MCF 10A (cell line): ENCODE measurements around the gene PIGL. TPM values are rescaled to one million over a fixed set of nuclear protein-coding genes. Genes with fewer than 3 reads are reported as not detected.

Experiments used
- BruUV-seq: library from RNA; stranded (reverse); fragments of 400-500 nt; replicated peaks from 2 replicates; lab custom pipeline; 2021; lab: Mats Ljungman, UMichigan
- CTCF ChIA-PET: fragments of 300-600 bp; sonication (Branson Sonifier 250); formaldehyde crosslinking; extraction: SDS; loops from one replicate; lab custom pipeline; 2021; ENCODE audit warnings: antibody characterized with exemption, inconsistent platforms; lab: Yijun Ruan, JAX
- POLR2A ChIA-PET: fragments of 300-600, 350-650 bp; sonication (Branson Sonifier 250); formaldehyde crosslinking; extraction: SDS; loops from one replicate; lab custom pipeline; 2020; ENCODE audit warnings: antibody characterized with exemption, inconsistent platforms; lab: Yijun Ruan, JAX
- DNase-seq: peaks from one replicate; pipeline ENCODE4 v3.0.0-alpha.2; 2018; ENCODE audit not compliant: unreplicated experiment
- H3K27ac Mint-ChIP-seq: one replicate; pipeline ENCODE4 v1.8.0; 2022; ENCODE audit warnings: mild to moderate bottlenecking, low read depth, mixed read lengths; ENCODE audit not compliant: unreplicated experiment
- H3K27me3 Mint-ChIP-seq: one replicate; pipeline ENCODE4 v1.8.0; 2022; ENCODE audit warnings: mixed read lengths; ENCODE audit not compliant: insufficient read depth, unreplicated experiment
- H3K36me3 Mint-ChIP-seq: one replicate; pipeline ENCODE4 v1.8.0; 2022; ENCODE audit warnings: mild to moderate bottlenecking, moderate library complexity, mixed read lengths; ENCODE audit not compliant: insufficient read depth, unreplicated experiment
- H3K4me1 Mint-ChIP-seq: one replicate; pipeline ENCODE4 v1.8.0; 2022; ENCODE audit warnings: mixed read lengths; ENCODE audit not compliant: insufficient read depth, unreplicated experiment
- H3K4me3 Mint-ChIP-seq: one replicate; pipeline ENCODE4 v1.8.0; 2022; ENCODE audit warnings: mild to moderate bottlenecking, moderate library complexity, mixed read lengths; ENCODE audit not compliant: unreplicated experiment
- H3K9me3 Mint-ChIP-seq: one replicate; pipeline ENCODE4 v1.8.0; 2022; ENCODE audit warnings: mixed read lengths; ENCODE audit not compliant: unreplicated experiment
- CTCF ChIP-seq: fragments of 200-600 bp; IDR thresholded peaks from one replicate; pipeline ENCODE4 v1.8.0; 2022; ENCODE audit warnings: antibody characterized with exemption, mild to moderate bottlenecking; ENCODE audit not compliant: unreplicated experiment
- intact Hi-C: fragments of 100-400 bp; cut with micrococcal nuclease; formaldehyde crosslinking; loops from 2 replicates; pipeline ENCODE4 v1.14.1; 2022
- total RNA-seq: library from RNA; stranded (reverse); gene quantifications from 2 replicates; pipeline ENCODE4 v1.2.3, GENCODE V29; 2022

Gene PIGL
- total RNA-seq, 1 experiment from 2014 or later, result 31.3 TPM

GRCh38 chr17:16343569-16343968, 126.6 kb downstream of the PIGL start:
- H3K9me3 Mint-ChIP-seq, result no peaks in the 10 kb centered on the region
- CTCF ChIA-PET, result interaction anchor here (0.7 to 1.3 kb wide), 3 partner anchors 11 to 20 kb away, joined by 3 to 4 read pairs (median 3); no protein-coding TSS in a partner anchor

GRCh38 chr17:16345565-16345964, 128.6 kb downstream of the PIGL start:
- Mint-ChIP-seq H3K36me3 (peaks cover 14% of the 10 kb centered on the region), H3K27me3 (no peaks in the 10 kb centered on the region), H3K27ac (no peak overlapping the region), H3K4me1 (no peaks in the 10 kb centered on the region), H3K4me3 (no peak overlapping the region), H3K9me3 (no peaks in the 10 kb centered on the region)
- CTCF ChIA-PET, result no interaction called here
- POLR2A ChIA-PET, result no interaction called here
- TF ChIP-seq CTCF, result no peak
- no peak for DNase-seq
- BruUV-seq, result no TSS peak
- intact Hi-C loops, result no loop called here

More at GRCh38 chr17:16343569-16343968, 126.6 kb downstream of the PIGL start:
- no peak for DNase-seq
- intact Hi-C loops, result no loop called here
- Mint-ChIP-seq H3K27ac (no peak overlapping the region), H3K4me3 (no peak overlapping the region), H3K27me3 (no peaks in the 10 kb centered on the region), H3K36me3 (peaks cover 11% of the 10 kb centered on the region), H3K4me1 (no peaks in the 10 kb centered on the region)
- no TSS peak for BruUV-seq
- no peak for TF ChIP-seq CTCF
- POLR2A ChIA-PET, result interaction anchor here (1.2 to 1.6 kb wide), 2 partner anchors 8 to 10 kb away, joined by 3 to 6 read pairs; partner anchors contain the start of gene CENPV

GRCh38 chr17:16346721-16347271, 129.8 kb downstream of the PIGL start:
- H3K4me1 Mint-ChIP-seq, result no peaks in the 10 kb centered on the region
- no peak for DNase-seq
- H3K27me3 Mint-ChIP-seq, result no peaks in the 10 kb centered on the region
- TF ChIP-seq CTCF, result no peak
- no peak overlapping the region for H3K4me3 Mint-ChIP-seq
- ChIA-PET CTCF (interaction anchor here (0.6 kb wide), 1 partner anchor 148 kb away, joined by 3 read pairs; no protein-coding TSS in a partner anchor), POLR2A (no interaction called here)
- no peak overlapping the region for H3K27ac Mint-ChIP-seq
- H3K9me3 Mint-ChIP-seq, result no peaks in the 10 kb centered on the region
- intact Hi-C loops, result no loop called here
- H3K36me3 Mint-ChIP-seq, result peaks cover 14% of the 10 kb centered on the region
- BruUV-seq, result no TSS peak

- TF ChIP-seq CTCF, result no peak
- ChIA-PET CTCF (no interaction called here), POLR2A (interaction anchor here (0.9 kb wide), 1 partner anchor 30 kb away, joined by 4 read pairs; no protein-coding TSS in a partner anchor)
- Mint-ChIP-seq H3K27me3 (no peaks in the 10 kb centered on the region), H3K27ac (no peak overlapping the region), H3K4me3 (no peak overlapping the region), H3K4me1 (peaks cover 4% of the 10 kb centered on the region), H3K9me3 (no peaks in the 10 kb centered on the region), H3K36me3 (peaks cover 14% of the 10 kb centered on the region)
- no TSS peak for BruUV-seq
- no peak for DNase-seq
- intact Hi-C loops, result no loop called here
Observed at GRCh38 chr17:16348586-16348985, 131.6 kb downstream of the PIGL start.
